ENCODE results near the gene CLIC4. TPM values are rescaled to one million over a fixed set of nuclear protein-coding genes. Genes with fewer than 3 reads are reported as not detected.

The CLIC4 gene
- polyA plus RNA-seq, 1 experiment: 561 TPM

- H3K4me3 ChIP-seq (ENCODE audit: low read depth, low read length): no peak overlapping the region
- no peak for DNase-seq (ENCODE audit: low read depth, low spot score)
- TF ChIP-seq CTCF (IDR thresholded peaks at IDR 0.05; ENCODE audit: low read depth, low read length): no peak
- no peaks in the 10 kb centered on the region for H3K27me3 ChIP-seq (ENCODE audit: control insufficient read depth, insufficient read depth, low read length)
- peak overlapping the region; percentile 47 for H3K27ac ChIP-seq (ENCODE audit: low read depth, low read length)
- H3K9me3 ChIP-seq (ENCODE audit: control insufficient read depth, insufficient read depth, low read length): no peaks in the 10 kb centered on the region
- ChIA-PET POLR2A (interaction anchor here (1.5 kb wide), 1 partner anchor 31 kb away, joined by 9 read pairs; the partner anchor contains the start of gene CLIC4), CTCF (interaction anchor here (0.7 kb wide), 1 partner anchor 118 kb away, joined by 3 read pairs; no protein-coding TSS in a partner anchor)
Measured at GRCh38 chr1:24713736-24714135, 31.5 kb upstream of the CLIC4 start.

- no peaks in the 10 kb centered on the region; the same call in 1 of the 2 replicates for H3K9me3 ChIP-seq (ENCODE audit: control insufficient read depth, insufficient read depth, low read length)
- no peak for DNase-seq (ENCODE audit: low read depth, low spot score)
- H3K4me3 ChIP-seq (ENCODE audit: low read depth, low read length): no peak overlapping the region
- ChIA-PET POLR2A (interaction anchor here (0.7 kb wide), 1 partner anchor 30 kb away, joined by 3 read pairs; the partner anchor contains the start of gene CLIC4), CTCF (no interaction called here)
- H3K27me3 ChIP-seq (ENCODE audit: control insufficient read depth, insufficient read depth, low read length): no peaks in the 10 kb centered on the region
- no peak for TF ChIP-seq CTCF (IDR thresholded peaks at IDR 0.05; ENCODE audit: low read depth, low read length)
- H3K27ac ChIP-seq (ENCODE audit: low read depth, low read length): no peak overlapping the region
Measured at GRCh38 chr1:24714859-24715520, 30.3 kb upstream of the CLIC4 start.

GRCh38 chr1:24715658-24716057 lies 29.6 kb upstream of the CLIC4 start:
- POLR2A ChIA-PET: no interaction called here
- Histone ChIP-seq H3K27ac (ENCODE audit: low read depth, low read length) (no peak overlapping the region), H3K9me3 (ENCODE audit: control insufficient read depth, insufficient read depth, low read length) (no peaks in the 10 kb centered on the region; the same call in 1 of the 2 replicates), H3K27me3 (ENCODE audit: control insufficient read depth, insufficient read depth, low read length) (no peaks in the 10 kb centered on the region), H3K4me3 (ENCODE audit: low read depth, low read length) (no peak overlapping the region)
- TF ChIP-seq CTCF (IDR thresholded peaks at IDR 0.05; ENCODE audit: low read depth, low read length): no peak
- no peak for DNase-seq (ENCODE audit: low read depth, low spot score)
- CTCF ChIA-PET: no interaction called here

GRCh38 chr1:24717887-24718650 lies 27.2 kb upstream of the CLIC4 start:
- Histone ChIP-seq H3K4me3 (ENCODE audit: low read depth, low read length) (no peak overlapping the region), H3K9me3 (ENCODE audit: control insufficient read depth, insufficient read depth, low read length) (peaks cover 3% of the 10 kb centered on the region; the same call in 1 of the 2 replicates), H3K27ac (ENCODE audit: low read depth, low read length) (no peak overlapping the region), H3K27me3 (ENCODE audit: control insufficient read depth, insufficient read depth, low read length) (no peaks in the 10 kb centered on the region)
- ChIA-PET CTCF (interaction anchor here (1.2 kb wide), 1 partner anchor 30 kb away, joined by 3 read pairs; no protein-coding TSS in a partner anchor), POLR2A (interaction anchor here (2.4 kb wide), 1 partner anchor 27 kb away, joined by 14 read pairs; the partner anchor contains the start of gene CLIC4)
- TF ChIP-seq CTCF (IDR thresholded peaks at IDR 0.05; ENCODE audit: low read depth, low read length): no peak
- DNase-seq (ENCODE audit: low read depth, low spot score): no peak

All from AG04450 (cell line).